Thyroid gland (tissue), 4 donors: ENCODE data around the gene P2RX4. TPM values are rescaled to one million over a fixed set of nuclear protein-coding genes. Genes with fewer than 3 reads are reported as not detected.

Experiments used
- DNase-seq, 2 donors: peaks; one replicate each; pipeline ENCODE4 v3.0.0-alpha.2; 2019
- H3K27ac ChIP-seq, 3 donors: fragments of 200-600 bp; sonication (generic); 1 replicate in 2 of 3; 2 replicates in 1 of 3; pipeline ENCODE4 v1.5.1; 2016 to 2019; ENCODE audit warnings: mild to moderate bottlenecking in 1 of 3, moderate library complexity in 1 of 3
- H3K27me3 ChIP-seq: fragments of 200-600 bp; sonication (generic); one replicate; pipeline ENCODE4 v1.5.1; 2019
- H3K36me3 ChIP-seq, 2 donors: fragments of 200-600 bp; sonication (generic); one replicate each; pipeline ENCODE4 v1.5.1; 2016 to 2019
- H3K4me1 ChIP-seq, 2 donors: fragments of 200-600 bp; sonication (generic); one replicate each; pipeline ENCODE4 v1.5.1; 2017 to 2019
- H3K4me3 ChIP-seq, 3 donors: fragments of 200-600 bp; sonication (generic); replicated peaks in 1 of 3; 1 replicate in 2 of 3; 2 replicates in 1 of 3; pipeline ENCODE4 v1.5.1; 2016; ENCODE audit warnings: mild to moderate bottlenecking in 1 of 3
- H3K9me3 ChIP-seq: fragments of 200-600 bp; sonication (generic); one replicate; pipeline ENCODE4 v1.5.1; 2017
- CTCF ChIP-seq, 6 experiments: fragments of 200-600 bp in 3 of 6; fragments of 450-650 bp in 3 of 6; sonication (generic) in 3 of 6; IDR thresholded peaks; one replicate each; pipeline ENCODE4 v1.5.1; 2016 to 2019; ENCODE audit warnings: antibody characterized with exemption in 6 of 6, mild to moderate bottlenecking in 2 of 6, inconsistent platforms in 1 of 6, moderate library complexity in 1 of 6
- POLR2A ChIP-seq, 2 donors: fragments of 450-650 bp; IDR thresholded peaks; one replicate each; pipeline ENCODE4 v1.6.1; 2017; ENCODE audit warnings: antibody characterized with exemption in 2 of 2, mild to moderate bottlenecking in 2 of 2, moderate library complexity in 1 of 2
- WGBS, 2 donors: methylation state at CpG; one replicate each; pipeline ENCODE4 v1.1.5; 2017; 5-methylcytosine and 5-hydroxymethylcytosine counted together
- intact Hi-C: fragments of 100-400 bp; cut with DNase I; formaldehyde crosslinking; loops from one replicate; pipeline ENCODE4 v1.15.1; 2023
- total RNA-seq, 4 donors: library from RNA; depleted of rRNA; stranded (reverse); fragments of >200 nt; gene quantifications; one replicate each; pipeline ENCODE4 v1.2.3, GENCODE V29; 2016

Gene P2RX4
- total RNA-seq, 4 donors from 2014 or later: 36.8 to 87.3 (median 56.1) TPM

GRCh38 chr12:121172145-121172544, 37.8 kb upstream of the P2RX4 start:
- H3K9me3 ChIP-seq: no peaks in the 10 kb centered on the region
- no peak for TF ChIP-seq POLR2A (IDR thresholded peaks at IDR 0.05)
- no peak for TF ChIP-seq CTCF (IDR thresholded peaks at IDR 0.05)
- WGBS, 2 donors: 96 to 98% methylated on average over 6 of the region's 6 CpGs
- H3K27ac ChIP-seq: no peak overlapping the region
- H3K4me3 ChIP-seq: no peak overlapping the region
- no peaks in the 10 kb centered on the region for H3K36me3 ChIP-seq
- no peaks in the 10 kb centered on the region for H3K27me3 ChIP-seq
- DNase-seq: no peak
- intact Hi-C loops: no loop called here
- no peaks in the 10 kb centered on the region for H3K4me1 ChIP-seq

- Histone ChIP-seq H3K9me3 (no peaks in the 10 kb centered on the region), H3K36me3 (no peaks in the 10 kb centered on the region), H3K4me1 (no peaks in the 10 kb centered on the region), H3K4me3 (no peak overlapping the region), H3K27me3 (no peaks in the 10 kb centered on the region), H3K27ac (no peak overlapping the region)
- no peak for TF ChIP-seq POLR2A (IDR thresholded peaks at IDR 0.05)
- TF ChIP-seq CTCF (IDR thresholded peaks at IDR 0.05): no peak
- DNase-seq: no peak
- intact Hi-C loops: no loop called here
- WGBS, 2 donors: 80 to 85% methylated on average over 16 of the region's 16 CpGs
Measured at GRCh38 chr12:121175383-121176119, 34.4 kb upstream of the P2RX4 start.

GRCh38 chr12:121176826-121177529, 33.0 kb upstream of the P2RX4 start:
- H3K9me3 ChIP-seq: no peaks in the 10 kb centered on the region
- DNase-seq: no peak
- H3K27ac ChIP-seq: no peak overlapping the region
- 92% methylated on average over 19 of the region's 19 CpGs for WGBS, 2 donors
- H3K4me3 ChIP-seq: no peak overlapping the region
- no peaks in the 10 kb centered on the region for H3K27me3 ChIP-seq
- intact Hi-C loops: no loop called here
- no peaks in the 10 kb centered on the region for H3K36me3 ChIP-seq
- no peak for TF ChIP-seq POLR2A (IDR thresholded peaks at IDR 0.05)
- H3K4me1 ChIP-seq: no peaks in the 10 kb centered on the region

GRCh38 chr12:121181181-121181580, 28.7 kb upstream of the P2RX4 start:
- DNase-seq: no peak
- Histone ChIP-seq H3K27ac (no peak overlapping the region), H3K36me3 (no peaks in the 10 kb centered on the region), H3K4me3 (no peak overlapping the region), H3K9me3 (no peaks in the 10 kb centered on the region), H3K4me1 (no peaks in the 10 kb centered on the region), H3K27me3 (no peaks in the 10 kb centered on the region)
- TF ChIP-seq CTCF (IDR thresholded peaks at IDR 0.05): no peak
- TF ChIP-seq POLR2A (IDR thresholded peaks at IDR 0.05): no peak
- intact Hi-C loops: no loop called here
- 85 to 90% methylated on average over 3 of the region's 3 CpGs for WGBS, 2 donors

- no peaks in the 10 kb centered on the region for H3K4me1 ChIP-seq
- no peak overlapping the region for H3K4me3 ChIP-seq
- TF ChIP-seq CTCF (IDR thresholded peaks at IDR 0.05) (no peak), POLR2A (IDR thresholded peaks at IDR 0.05) (no peak)
- H3K36me3 ChIP-seq: no peaks in the 10 kb centered on the region
- WGBS, 2 donors: 90 to 92% methylated on average over 3 of the region's 3 CpGs
- no peak for DNase-seq
- no peaks in the 10 kb centered on the region for H3K9me3 ChIP-seq
- intact Hi-C loops: no loop called here
- no peak overlapping the region for H3K27ac ChIP-seq
- H3K27me3 ChIP-seq: no peaks in the 10 kb centered on the region
Measured at GRCh38 chr12:121182222-121182893, 27.6 kb upstream of the P2RX4 start.
